HEK293 (cell line): ENCODE measurements around the gene KDR.

Source experiments
- BCL11B ChIP-seq: fragments of 450-650 bp; formaldehyde crosslinking; IDR thresholded peaks from 2 replicates; pipeline ENCODE4 v1.5.1; 2016; ENCODE audit warnings: low read depth, missing biosample characterization, missing genetic modification characterization
- MYNN ChIP-seq: fragments of 450-650 bp; formaldehyde crosslinking; IDR thresholded peaks from 2 replicates; pipeline ENCODE4 v1.5.1; 2016; ENCODE audit warnings: missing biosample characterization, missing genetic modification characterization, borderline replicate concordance
- SALL2 ChIP-seq: fragments of 450-650 bp; formaldehyde crosslinking; IDR thresholded peaks from 2 replicates; pipeline ENCODE4 v1.5.0; 2017; ENCODE audit warnings: missing biosample characterization, mild to moderate bottlenecking, missing genetic modification characterization, borderline replicate concordance
- ZNF138 ChIP-seq: fragments of 450-650 bp; formaldehyde crosslinking; IDR thresholded peaks from 2 replicates; pipeline ENCODE4 v1.5.1; 2016; ENCODE audit warnings: missing biosample characterization, missing genetic modification characterization, borderline replicate concordance
- ZNF157 ChIP-seq: fragments of 450-650 bp; formaldehyde crosslinking; IDR thresholded peaks from 2 replicates; pipeline ENCODE4 v1.5.1; 2016; ENCODE audit warnings: missing biosample characterization, missing genetic modification characterization
- ZNF558 ChIP-seq: fragments of 450-650 bp; formaldehyde crosslinking; IDR thresholded peaks from 2 replicates; pipeline ENCODE4 v1.5.1; 2016; ENCODE audit warnings: missing biosample characterization, missing genetic modification characterization
- ZNF677 ChIP-seq: fragments of 450-650 bp; IDR thresholded peaks from 2 replicates; pipeline ENCODE4 v1.5.0; 2018; ENCODE audit warnings: missing biosample characterization, mild to moderate bottlenecking, missing genetic modification characterization, moderate library complexity
- ZNF830 ChIP-seq: fragments of 450-650 bp; IDR thresholded peaks from 2 replicates; pipeline ENCODE4 v1.5.0; 2018; ENCODE audit warnings: missing biosample characterization, missing genetic modification characterization, low read depth, mild to moderate bottlenecking, moderate library complexity
- TF ChIP-seq, protein P1 (sequence below): fragments of 450-650 bp; formaldehyde crosslinking; IDR thresholded peaks from 2 replicates; pipeline ENCODE4 v1.5.1; 2016; ENCODE audit warnings: missing biosample characterization, missing genetic modification characterization, low read depth
- TF ChIP-seq, protein P2 (sequence below): IDR thresholded peaks from 2 replicates; pipeline ENCODE4 v1.6.1; 2011; ENCODE audit warnings: mild to moderate bottlenecking, low read depth, low read length, borderline replicate concordance
- TF ChIP-seq, protein P3 (sequence below): fragments of 450-650 bp; formaldehyde crosslinking; IDR thresholded peaks from 2 replicates; pipeline ENCODE4 v1.5.1; 2016; ENCODE audit warnings: missing biosample characterization, missing genetic modification characterization
- TF ChIP-seq, protein P4 (sequence below): fragments of 450-650 bp; formaldehyde crosslinking; IDR thresholded peaks from 2 replicates; pipeline ENCODE4 v1.5.1; 2016; ENCODE audit warnings: missing biosample characterization, missing genetic modification characterization

DNA sequence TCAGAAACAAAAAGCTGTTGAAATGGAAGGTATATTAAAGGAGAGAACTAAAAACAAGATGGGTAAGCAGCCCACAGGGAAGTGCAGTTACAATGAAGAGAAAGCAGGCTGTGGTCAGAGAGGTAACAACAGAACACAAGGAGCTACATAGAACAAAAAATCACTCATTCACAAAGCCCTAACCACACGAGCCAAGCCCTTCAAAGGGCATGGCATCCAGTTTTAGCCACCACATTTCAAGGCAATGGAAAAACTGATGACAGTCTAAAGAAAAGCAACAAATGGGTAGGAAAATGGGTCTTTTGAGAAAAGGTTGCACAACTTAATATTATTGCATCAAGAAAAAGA lies 37.5 kb downstream of the KDR start:
- TF ChIP-seq, protein P1, sequence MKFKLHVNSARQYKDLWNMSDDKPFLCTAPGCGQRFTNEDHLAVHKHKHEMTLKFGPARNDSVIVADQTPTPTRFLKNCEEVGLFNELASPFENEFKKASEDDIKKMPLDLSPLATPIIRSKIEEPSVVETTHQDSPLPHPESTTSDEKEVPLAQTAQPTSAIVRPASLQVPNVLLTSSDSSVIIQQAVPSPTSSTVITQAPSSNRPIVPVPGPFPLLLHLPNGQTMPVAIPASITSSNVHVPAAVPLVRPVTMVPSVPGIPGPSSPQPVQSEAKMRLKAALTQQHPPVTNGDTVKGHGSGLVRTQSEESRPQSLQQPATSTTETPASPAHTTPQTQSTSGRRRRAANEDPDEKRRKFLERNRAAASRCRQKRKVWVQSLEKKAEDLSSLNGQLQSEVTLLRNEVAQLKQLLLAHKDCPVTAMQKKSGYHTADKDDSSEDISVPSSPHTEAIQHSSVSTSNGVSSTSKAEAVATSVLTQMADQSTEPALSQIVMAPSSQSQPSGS (tag by site-specific recombination), result no peak
- TF ChIP-seq, protein P2, sequence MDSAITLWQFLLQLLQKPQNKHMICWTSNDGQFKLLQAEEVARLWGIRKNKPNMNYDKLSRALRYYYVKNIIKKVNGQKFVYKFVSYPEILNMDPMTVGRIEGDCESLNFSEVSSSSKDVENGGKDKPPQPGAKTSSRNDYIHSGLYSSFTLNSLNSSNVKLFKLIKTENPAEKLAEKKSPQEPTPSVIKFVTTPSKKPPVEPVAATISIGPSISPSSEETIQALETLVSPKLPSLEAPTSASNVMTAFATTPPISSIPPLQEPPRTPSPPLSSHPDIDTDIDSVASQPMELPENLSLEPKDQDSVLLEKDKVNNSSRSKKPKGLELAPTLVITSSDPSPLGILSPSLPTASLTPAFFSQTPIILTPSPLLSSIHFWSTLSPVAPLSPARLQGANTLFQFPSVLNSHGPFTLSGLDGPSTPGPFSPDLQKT, result no peak
- TF ChIP-seq, protein P3, sequence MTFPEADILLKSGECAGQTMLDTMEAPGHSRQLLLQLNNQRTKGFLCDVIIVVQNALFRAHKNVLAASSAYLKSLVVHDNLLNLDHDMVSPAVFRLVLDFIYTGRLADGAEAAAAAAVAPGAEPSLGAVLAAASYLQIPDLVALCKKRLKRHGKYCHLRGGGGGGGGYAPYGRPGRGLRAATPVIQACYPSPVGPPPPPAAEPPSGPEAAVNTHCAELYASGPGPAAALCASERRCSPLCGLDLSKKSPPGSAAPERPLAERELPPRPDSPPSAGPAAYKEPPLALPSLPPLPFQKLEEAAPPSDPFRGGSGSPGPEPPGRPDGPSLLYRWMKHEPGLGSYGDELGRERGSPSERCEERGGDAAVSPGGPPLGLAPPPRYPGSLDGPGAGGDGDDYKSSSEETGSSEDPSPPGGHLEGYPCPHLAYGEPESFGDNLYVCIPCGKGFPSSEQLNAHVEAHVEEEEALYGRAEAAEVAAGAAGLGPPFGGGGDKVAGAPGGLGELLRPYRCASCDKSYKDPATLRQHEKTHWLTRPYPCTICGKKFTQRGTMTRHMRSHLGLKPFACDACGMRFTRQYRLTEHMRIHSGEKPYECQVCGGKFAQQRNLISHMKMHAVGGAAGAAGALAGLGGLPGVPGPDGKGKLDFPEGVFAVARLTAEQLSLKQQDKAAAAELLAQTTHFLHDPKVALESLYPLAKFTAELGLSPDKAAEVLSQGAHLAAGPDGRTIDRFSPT (tag by site-specific recombination), result no peak
- TF ChIP-seq ZNF830 (tag by site-specific recombination) (no peak), ZNF677 (tag by site-specific recombination) (no peak), ZNF138 (no peak), SALL2 (tag by site-specific recombination) (no peak), ZNF558 (tag by site-specific recombination) (no peak), MYNN (tag by site-specific recombination) (no peak), ZNF157 (tag by site-specific recombination) (no peak), BCL11B (no peak)
- TF ChIP-seq, protein P4, sequence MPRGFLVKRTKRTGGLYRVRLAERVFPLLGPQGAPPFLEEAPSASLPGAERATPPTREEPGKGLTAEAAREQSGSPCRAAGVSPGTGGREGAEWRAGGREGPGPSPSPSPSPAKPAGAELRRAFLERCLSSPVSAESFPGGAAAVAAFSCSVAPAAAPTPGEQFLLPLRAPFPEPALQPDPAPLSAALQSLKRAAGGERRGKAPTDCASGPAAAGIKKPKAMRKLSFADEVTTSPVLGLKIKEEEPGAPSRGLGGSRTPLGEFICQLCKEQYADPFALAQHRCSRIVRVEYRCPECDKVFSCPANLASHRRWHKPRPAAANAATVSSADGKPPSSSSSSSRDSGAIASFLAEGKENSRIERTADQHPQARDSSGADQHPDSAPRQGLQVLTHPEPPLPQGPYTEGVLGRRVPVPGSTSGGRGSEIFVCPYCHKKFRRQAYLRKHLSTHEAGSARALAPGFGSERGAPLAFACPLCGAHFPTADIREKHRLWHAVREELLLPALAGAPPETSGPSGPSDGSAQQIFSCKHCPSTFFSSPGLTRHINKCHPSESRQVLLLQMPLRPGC (tag by site-specific recombination), result no peak
